Activated CD4-positive, alpha-beta T cell treated with anti-CD3 and anti-CD28 coated beads for 1 hour (primary cell): ENCODE results near the gene PCDH19.

ENCODE experiments used
- DNase-seq: peaks from one replicate; pipeline ENCODE4 v3.0.0-alpha.2; 2020

The PCDH19 gene

GRCh38 chrX:100296183-100296753 lies 113.8 kb downstream of the PCDH19 start:
- DNase-seq, result no peak

DNA sequence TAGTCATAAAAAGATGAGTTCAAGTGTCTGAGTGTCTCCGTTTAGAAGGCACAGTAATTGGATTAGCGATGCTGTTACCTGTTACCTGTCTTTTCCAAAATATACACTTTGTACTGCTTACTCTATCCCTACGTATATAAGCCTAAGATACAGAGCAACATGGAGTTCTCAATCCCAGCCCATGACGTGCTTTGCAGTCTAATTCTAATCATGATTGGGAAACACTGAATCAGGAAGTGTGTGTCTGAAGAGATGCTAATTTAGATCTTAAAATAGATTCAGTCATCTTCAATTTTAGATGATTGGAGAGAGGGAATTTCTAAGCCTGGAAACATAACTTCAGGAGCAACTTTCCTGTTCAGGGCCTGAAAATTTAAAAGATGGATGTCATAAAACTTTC lies 115.1 kb downstream of the PCDH19 start:
- no peak for DNase-seq

DNA sequence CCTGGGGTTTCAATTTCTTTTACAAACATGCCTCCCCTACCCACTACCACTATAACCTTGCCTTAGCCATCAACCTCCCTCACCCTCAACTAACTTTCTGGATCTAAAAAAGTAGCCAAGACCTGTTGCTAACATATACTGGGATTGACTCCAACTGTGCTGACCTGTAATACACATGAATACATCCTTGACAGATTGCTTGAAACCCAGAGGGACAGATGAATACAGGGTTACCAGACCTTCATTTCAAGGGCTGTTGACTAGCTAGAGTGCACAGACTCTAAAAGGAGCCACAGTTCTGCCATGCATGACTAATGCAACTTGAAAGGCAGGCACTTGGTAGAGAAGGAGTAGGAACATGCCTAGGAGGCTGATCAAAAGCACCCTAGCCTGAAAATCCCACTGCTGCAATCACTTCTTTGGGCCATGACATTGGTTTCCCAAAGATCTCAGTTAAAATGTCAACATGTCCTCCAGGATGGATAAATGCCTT lies 121.0 kb downstream of the PCDH19 start:
- no peak for DNase-seq

DNA sequence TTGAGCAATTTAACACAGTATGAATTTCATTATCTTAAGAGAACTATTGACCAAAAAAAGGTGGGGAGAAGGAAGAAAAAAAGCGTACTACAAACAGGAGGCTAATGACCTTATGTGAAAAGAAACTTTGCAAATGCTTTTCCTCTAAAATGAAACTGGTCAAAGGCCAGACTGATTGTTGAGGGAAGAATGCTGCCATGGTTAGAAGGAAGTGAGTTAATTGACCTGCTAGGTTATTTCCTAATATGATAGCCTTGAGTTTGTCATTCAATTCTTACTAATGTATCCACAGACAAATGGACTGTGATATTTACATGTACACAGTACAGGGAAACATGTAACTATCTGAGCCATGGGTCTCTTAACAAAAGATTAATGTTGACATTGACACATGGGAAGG lies 132.8 kb downstream of the PCDH19 start:
- DNase-seq, result no peak

GRCh38 chrX:100274916-100275315 lies 135.2 kb downstream of the PCDH19 start:
- DNase-seq, result no peak

- DNase-seq, result no peak
Measured at GRCh38 chrX:100265179-100265578, 144.9 kb downstream of the PCDH19 start.

- DNase-seq, result no peak
Measured at GRCh38 chrX:100264200-100264599, 145.9 kb downstream of the PCDH19 start.

- DNase-seq, result no peak
Measured at GRCh38 chrX:100263650-100264049, 146.4 kb downstream of the PCDH19 start.

GRCh38 chrX:100248885-100249493 lies 161.1 kb downstream of the PCDH19 start:
- DNase-seq, result no peak

GRCh38 chrX:100247826-100248225 lies 162.2 kb downstream of the PCDH19 start:
- no peak for DNase-seq

DNA sequence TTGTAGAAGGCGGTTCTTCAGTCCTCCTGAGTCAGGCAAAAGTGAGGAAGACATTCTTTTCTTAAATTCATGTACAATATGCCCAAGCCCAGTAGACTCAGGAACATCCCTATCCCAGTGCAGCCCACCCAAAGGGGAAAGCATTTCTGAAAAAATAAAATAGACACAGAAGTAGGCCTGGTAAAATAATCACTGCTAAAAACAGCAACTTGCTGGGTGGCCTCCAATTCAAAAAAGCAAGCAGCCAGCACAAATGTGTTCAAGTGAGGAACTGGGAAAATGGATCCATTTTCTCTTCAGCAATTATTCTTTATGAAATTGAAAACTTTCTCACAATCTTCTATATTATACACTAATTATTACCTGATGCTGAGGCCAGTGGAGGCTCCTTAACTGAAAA lies 165.4 kb downstream of the PCDH19 start:
- no peak for DNase-seq
